Progenitor cell of endocrine pancreas (in vitro differentiated cells): Measurements from ENCODE around the gene HCFC1. TPM values are rescaled to one million over a fixed set of nuclear protein-coding genes. Genes with fewer than 3 reads are reported as not detected.
A peak's percentile ranks its signal among the peaks of the same experiment; 100 is the strongest.

Experiments used
- DNase-seq: peaks from one replicate; pipeline ENCODE4 v3.0.0; 2021; ENCODE audit warnings: low spot score; ENCODE audit not compliant: unreplicated experiment
- H3K27ac Mint-ChIP-seq: 2 replicates; pipeline ENCODE4 v1.8.0; 2021; ENCODE audit warnings: mild to moderate bottlenecking, moderate library complexity, mixed read lengths
- H3K27me3 Mint-ChIP-seq: 2 replicates; pipeline ENCODE4 v1.8.0; 2021; ENCODE audit warnings: mixed read lengths
- H3K36me3 Mint-ChIP-seq: 2 replicates; pipeline ENCODE4 v1.8.0; 2022; ENCODE audit warnings: mixed read lengths; ENCODE audit not compliant: insufficient read depth
- H3K4me1 Mint-ChIP-seq: 2 replicates; pipeline ENCODE4 v1.8.0; 2021; ENCODE audit warnings: low read depth, mixed read lengths
- H3K4me3 Mint-ChIP-seq: 2 replicates; pipeline ENCODE4 v1.8.0; 2021; ENCODE audit warnings: low read depth, mild to moderate bottlenecking, moderate library complexity, mixed read lengths
- H3K9me3 Mint-ChIP-seq: 2 replicates; pipeline ENCODE4 v1.8.0; 2021; ENCODE audit warnings: low read depth, mixed read lengths
- total RNA-seq: library from RNA; stranded (reverse); gene quantifications from 2 replicates; pipeline ENCODE4 v1.2.1, GENCODE V29; 2021
- TF ChIP-seq, protein P1 (sequence below): fragments of 200-600 bp; sonication (generic); IDR thresholded peaks from one replicate; pipeline ENCODE4 v1.5.0; 2021; ENCODE audit warnings: antibody characterized with exemption, mild to moderate bottlenecking; ENCODE audit not compliant: unreplicated experiment

The HCFC1 gene
- total RNA-seq, 1 donor from 2014 or later = 121 TPM

DNA sequence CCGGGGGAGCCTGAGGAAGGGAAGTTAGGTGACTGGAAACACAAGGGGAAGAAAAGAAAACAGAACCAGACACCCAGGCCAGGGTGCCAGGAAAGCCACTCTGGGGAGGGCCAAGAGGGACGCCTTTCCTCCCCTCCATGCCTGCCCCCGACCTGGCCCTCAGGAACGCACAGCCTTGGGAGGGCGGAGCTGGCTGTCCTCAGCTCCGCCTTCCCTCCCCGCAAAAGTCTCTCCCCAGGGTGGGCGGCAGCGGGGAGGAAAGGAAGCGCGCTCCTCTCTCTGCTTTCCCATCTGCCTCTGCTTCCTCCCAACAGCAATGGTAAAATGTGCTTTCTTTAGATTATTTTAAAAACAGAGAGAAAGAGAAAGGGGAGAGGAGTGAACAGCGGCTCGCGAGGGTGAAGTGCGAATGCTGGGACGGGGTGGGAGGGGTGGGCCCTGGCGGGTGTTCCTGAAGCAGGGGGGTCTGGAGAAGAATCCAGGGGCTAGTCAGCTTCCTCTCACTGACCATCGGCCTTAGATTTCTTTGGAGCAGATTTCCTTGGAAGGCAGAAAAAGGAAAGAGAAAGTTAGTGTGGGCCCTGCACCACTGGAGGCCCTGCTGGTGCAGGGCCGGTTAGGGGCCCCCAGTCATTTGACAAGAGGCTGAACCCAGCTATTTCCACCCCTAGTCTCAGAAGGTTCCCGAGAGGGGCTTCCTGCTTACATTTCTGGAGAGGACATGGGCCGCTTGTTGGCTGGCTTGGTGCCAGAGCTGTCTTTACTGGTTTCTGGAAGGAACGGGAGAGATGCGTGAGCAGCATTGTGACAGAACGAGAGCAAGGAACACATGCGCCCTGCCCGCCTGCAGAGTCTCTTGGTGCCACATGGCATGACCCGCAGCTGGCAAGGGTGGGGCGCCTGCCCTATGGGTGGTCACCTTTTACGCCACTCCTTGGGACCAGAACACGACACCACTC, 22.5 kb downstream of the HCFC1 start:
- H3K9me3 Mint-ChIP-seq = no peaks in the 10 kb centered on the region
- no peak overlapping the region for H3K4me3 Mint-ChIP-seq
- DNase-seq = no peak
- H3K4me1 Mint-ChIP-seq = peaks cover 4% of the 10 kb centered on the region
- TF ChIP-seq, protein P1, sequence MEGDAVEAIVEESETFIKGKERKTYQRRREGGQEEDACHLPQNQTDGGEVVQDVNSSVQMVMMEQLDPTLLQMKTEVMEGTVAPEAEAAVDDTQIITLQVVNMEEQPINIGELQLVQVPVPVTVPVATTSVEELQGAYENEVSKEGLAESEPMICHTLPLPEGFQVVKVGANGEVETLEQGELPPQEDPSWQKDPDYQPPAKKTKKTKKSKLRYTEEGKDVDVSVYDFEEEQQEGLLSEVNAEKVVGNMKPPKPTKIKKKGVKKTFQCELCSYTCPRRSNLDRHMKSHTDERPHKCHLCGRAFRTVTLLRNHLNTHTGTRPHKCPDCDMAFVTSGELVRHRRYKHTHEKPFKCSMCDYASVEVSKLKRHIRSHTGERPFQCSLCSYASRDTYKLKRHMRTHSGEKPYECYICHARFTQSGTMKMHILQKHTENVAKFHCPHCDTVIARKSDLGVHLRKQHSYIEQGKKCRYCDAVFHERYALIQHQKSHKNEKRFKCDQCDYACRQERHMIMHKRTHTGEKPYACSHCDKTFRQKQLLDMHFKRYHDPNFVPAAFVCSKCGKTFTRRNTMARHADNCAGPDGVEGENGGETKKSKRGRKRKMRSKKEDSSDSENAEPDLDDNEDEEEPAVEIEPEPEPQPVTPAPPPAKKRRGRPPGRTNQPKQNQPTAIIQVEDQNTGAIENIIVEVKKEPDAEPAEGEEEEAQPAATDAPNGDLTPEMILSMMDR = no peak
- H3K27ac Mint-ChIP-seq = peak overlapping the region; percentile 62
- peaks cover 27% of the 10 kb centered on the region for H3K36me3 Mint-ChIP-seq
- no peaks in the 10 kb centered on the region for H3K27me3 Mint-ChIP-seq

DNA sequence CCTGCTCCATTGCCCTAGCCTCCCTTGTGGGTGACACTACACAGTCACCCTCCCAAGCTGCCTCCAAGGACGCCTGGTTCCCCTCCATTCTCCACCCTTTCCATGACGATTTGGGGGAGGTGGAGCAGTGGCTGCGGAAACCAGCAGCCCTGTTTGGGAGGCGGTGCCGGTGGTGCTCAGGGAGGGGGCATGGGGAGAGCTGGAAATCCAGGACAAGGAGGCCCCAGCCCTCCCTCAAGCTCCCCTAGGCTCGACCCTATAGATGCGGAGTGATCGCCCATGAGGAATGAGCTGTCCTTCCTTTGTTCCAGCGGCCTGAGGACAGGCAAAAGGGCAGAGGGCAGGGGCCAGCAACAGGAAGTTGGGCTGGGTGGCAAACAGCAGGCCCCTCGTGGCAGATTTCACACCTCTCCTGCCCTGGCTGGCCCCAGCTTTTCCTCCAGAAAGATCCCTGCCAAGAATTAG, 23.6 kb downstream of the HCFC1 start:
- Mint-ChIP-seq H3K27ac (peak overlapping the region; percentile 62), H3K27me3 (no peaks in the 10 kb centered on the region), H3K9me3 (no peaks in the 10 kb centered on the region), H3K4me1 (peaks cover 4% of the 10 kb centered on the region), H3K36me3 (peaks cover 22% of the 10 kb centered on the region), H3K4me3 (no peak overlapping the region)
- DNase-seq = no peak
- TF ChIP-seq, protein P1 = no peak

DNA sequence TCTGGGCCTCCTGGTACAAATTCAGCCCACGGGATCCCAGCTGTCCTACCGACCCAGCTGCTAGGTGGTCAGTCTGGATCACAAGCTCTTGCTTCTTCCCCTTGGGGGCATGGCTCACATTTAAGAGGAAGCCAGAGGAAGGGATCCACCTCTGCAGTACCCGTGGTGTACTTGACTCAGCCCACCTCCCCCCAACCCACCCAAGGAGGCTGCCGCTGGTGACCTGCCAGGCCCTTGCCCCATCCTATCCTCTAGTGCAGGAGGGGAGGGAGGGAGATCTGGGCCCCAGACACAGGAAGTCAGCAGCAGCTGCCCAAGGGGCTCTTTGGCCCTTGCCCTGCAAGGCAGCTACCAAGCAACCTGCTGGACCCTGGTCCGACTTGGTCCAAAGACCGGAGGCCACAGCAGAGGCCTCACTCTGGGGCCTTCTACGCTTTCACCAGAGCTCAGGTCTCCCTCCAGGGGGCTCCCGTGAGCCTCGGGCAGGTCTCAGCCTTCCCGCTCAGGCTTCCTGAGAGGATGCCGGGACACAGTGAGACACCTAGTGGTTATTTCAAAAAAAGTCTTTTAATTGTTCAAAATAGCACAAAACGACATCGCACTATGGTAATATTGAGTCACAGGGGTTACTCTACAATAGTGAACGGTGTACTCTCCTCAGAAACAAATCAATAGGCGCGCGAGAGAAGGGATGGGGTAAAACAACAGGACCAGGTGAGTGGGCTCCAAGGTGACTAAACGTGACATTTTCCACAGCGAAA, 24.4 kb downstream of the HCFC1 start:
- Mint-ChIP-seq H3K4me3 (no peak overlapping the region), H3K27me3 (no peaks in the 10 kb centered on the region), H3K4me1 (peaks cover 4% of the 10 kb centered on the region), H3K9me3 (no peaks in the 10 kb centered on the region), H3K27ac (no peak overlapping the region), H3K36me3 (peaks cover 22% of the 10 kb centered on the region)
- TF ChIP-seq, protein P1 = peak; percentile 88
- peak; percentile 71 for DNase-seq

DNA sequence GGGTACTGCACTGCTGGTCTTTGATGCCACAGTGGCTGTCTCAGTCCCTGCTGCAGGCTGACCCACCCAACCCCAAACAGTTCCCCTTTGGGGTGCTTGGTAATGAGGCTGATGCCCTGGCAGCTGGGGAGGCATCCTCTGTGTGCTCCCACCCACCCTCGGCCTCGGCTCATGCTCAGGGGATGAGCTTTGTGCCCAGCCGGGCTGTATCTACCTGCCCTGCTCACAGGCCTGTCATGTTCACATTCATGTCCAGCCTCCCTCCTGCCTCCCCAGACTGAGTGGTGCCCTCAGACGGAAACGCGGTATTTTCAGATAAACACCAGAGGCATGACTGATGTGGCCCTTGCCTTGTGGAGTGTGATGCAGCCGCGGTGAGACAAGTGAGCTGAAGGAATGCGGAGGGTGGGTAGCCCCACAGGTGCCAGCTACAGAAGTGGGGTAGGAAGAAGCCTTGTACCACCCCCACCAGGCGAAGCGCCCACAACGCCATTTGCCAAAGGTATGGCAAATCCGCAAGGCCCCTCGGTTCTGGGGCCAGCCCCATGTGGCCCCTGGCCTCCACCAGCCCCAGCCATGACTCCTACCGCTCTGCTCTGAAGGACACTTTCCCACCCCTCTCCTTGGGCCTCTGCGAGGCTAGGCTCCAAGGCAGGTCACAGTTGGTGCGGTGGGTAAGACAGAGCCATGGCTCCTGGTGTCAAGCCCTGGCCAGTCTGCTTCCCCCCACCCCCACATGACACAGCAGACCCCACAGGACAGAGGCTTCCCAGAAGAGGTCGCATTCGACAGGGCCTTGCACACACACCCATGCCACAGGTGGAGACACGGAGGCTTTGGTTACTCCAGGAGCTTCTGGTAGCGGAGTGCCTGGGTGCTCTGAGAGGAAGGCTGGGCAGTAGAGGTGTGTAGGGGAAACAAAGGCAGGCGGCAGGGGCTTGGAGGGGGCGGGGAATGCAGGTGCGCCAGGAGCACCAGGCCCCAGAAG, 25.4 kb downstream of the HCFC1 start:
- TF ChIP-seq, protein P1 = no peak
- no peak overlapping the region for H3K27ac Mint-ChIP-seq
- H3K9me3 Mint-ChIP-seq = no peaks in the 10 kb centered on the region
- peaks cover 4% of the 10 kb centered on the region for H3K4me1 Mint-ChIP-seq
- DNase-seq = no peak
- no peaks in the 10 kb centered on the region for H3K27me3 Mint-ChIP-seq
- no peak overlapping the region for H3K4me3 Mint-ChIP-seq
- H3K36me3 Mint-ChIP-seq = peaks cover 19% of the 10 kb centered on the region
